HG03103 (cell line): ENCODE measurements around the gene NCAPD3.
"Not testable (repeated sequence)": the region's sequence is repeated elsewhere in the genome, so short reads cannot be mapped to it uniquely, and the experiment has no call there.

Experiments used
- ATAC-seq: cut with Tn5 transposase; IDR thresholded peaks from one replicate; pipeline ENCODE4 v1.9.1; 2021; ENCODE audit warnings: low read depth; ENCODE audit not compliant: unreplicated experiment

NCAPD3 gene

GRCh38 chr11:134226806-134227325, 3.1 kb upstream of the NCAPD3 start:
- ATAC-seq: no peak

- peak; percentile 9 for ATAC-seq
These were observed 1.2 kb upstream of the NCAPD3 start for GRCh38 chr11:134224710-134225664.

GRCh38 chr11:134223121-134223520, 646 bp downstream of the NCAPD3 start:
- no peak for ATAC-seq

GRCh38 chr11:134216816-134217215, 7.0 kb downstream of the NCAPD3 start:
- ATAC-seq: no peak

GRCh38 chr11:134215836-134216235, 7.9 kb downstream of the NCAPD3 start:
- ATAC-seq: no peak

- no peak for ATAC-seq
These were observed 16.1 kb downstream of the NCAPD3 start for GRCh38 chr11:134207538-134208239.

GRCh38 chr11:134206185-134206584, 17.6 kb downstream of the NCAPD3 start:
- ATAC-seq: no peak

- ATAC-seq: no peak
These were observed 18.0 kb downstream of the NCAPD3 start for GRCh38 chr11:134205729-134206128.

- ATAC-seq: no peak
These were observed 21.1 kb downstream of the NCAPD3 start for GRCh38 chr11:134202661-134203060.

GRCh38 chr11:134200688-134201087, 23.1 kb downstream of the NCAPD3 start:
- no peak for ATAC-seq

GRCh38 chr11:134199531-134199930, 24.2 kb downstream of the NCAPD3 start:
- ATAC-seq: no peak

GRCh38 chr11:134196756-134197155, 27.0 kb downstream of the NCAPD3 start:
- ATAC-seq: no peak

GRCh38 chr11:134188092-134188491, 35.7 kb downstream of the NCAPD3 start:
- ATAC-seq: not testable (repeated sequence)

GRCh38 chr11:134181707-134182106, 42.1 kb downstream of the NCAPD3 start:
- no peak for ATAC-seq

GRCh38 chr11:134178032-134178674, 45.6 kb downstream of the NCAPD3 start:
- no peak for ATAC-seq

GRCh38 chr11:134176284-134176683, 47.5 kb downstream of the NCAPD3 start:
- no peak for ATAC-seq

GRCh38 chr11:134173296-134173695, 50.5 kb downstream of the NCAPD3 start:
- no peak for ATAC-seq

- ATAC-seq: no peak
These were observed 51.8 kb downstream of the NCAPD3 start for GRCh38 chr11:134171951-134172350.

- ATAC-seq: no peak
These were observed 52.9 kb downstream of the NCAPD3 start for GRCh38 chr11:134170919-134171281.

- no peak for ATAC-seq
These were observed 53.4 kb downstream of the NCAPD3 start for GRCh38 chr11:134170177-134170918.
